HepG2 (cell line): ENCODE data around the gene GSC2. TPM values are rescaled to one million over a fixed set of nuclear protein-coding genes. Genes with fewer than 3 reads are reported as not detected.

ENCODE experiments used
- ATAC-seq: fragments of 200-7000 bp; cut with Tn5 transposase; 3 replicates; pipeline ENCODE4 v1.9.1; 2020; ENCODE audit warnings: mild to moderate bottlenecking, moderate library complexity
- BruUV-seq: library from RNA; stranded (reverse); fragments of 400-500 nt; replicated peaks from 2 replicates; lab custom pipeline; 2021; lab: Mats Ljungman, UMichigan
- CTCF ChIA-PET: fragments of 300-600 bp; formaldehyde crosslinking; extraction: SDS; loops from one replicate; lab custom pipeline; 2021; ENCODE audit warnings: low total read pairs, inconsistent platforms, low intra/inter-chr PET ratio; lab: Yijun Ruan, JAX
- POLR2A ChIA-PET: fragments of 350-600 bp; sonication (Branson Sonifier 250); formaldehyde crosslinking; loops from one replicate; lab custom pipeline; 2020; ENCODE audit warnings: antibody characterized with exemption, inconsistent platforms; lab: Yijun Ruan, JAX
- DNase-seq: peaks from one replicate; pipeline ENCODE4 v3.0.0-alpha.2; 2015; ENCODE audit warnings: low spot score
- FAIRE-seq: peaks from 3 replicates; lab custom pipeline; 2011; peaks lifted over from hg19 to GRCh38; lab: Jason Lieb, UNC
- H2AFZ ChIP-seq: one replicate; pipeline ENCODE4 v1.6.1; 2011; ENCODE audit warnings: low read length, inconsistent platforms
- H3K27ac ChIP-seq: fragments of 300-600 bp; 3 replicates; pipeline ENCODE4 v1.8.0; 2011; ENCODE audit warnings: mixed run types, mild to moderate bottlenecking, mixed read lengths, low read length, inconsistent platforms; ENCODE audit not compliant: insufficient read depth; ENCODE audit errors: extremely low read length
- H3K27me3 ChIP-seq, 2 experiments: fragments of 200-600 bp in 1 of 2; 2 replicates in 1 of 2; 3 replicates in 1 of 2; pipeline versions ENCODE4 v1.6.0 to v1.8.0; 2011; ENCODE audit warnings: low read length in 2 of 2, mild to moderate bottlenecking in 2 of 2, moderate library complexity in 2 of 2, inconsistent platforms in 1 of 2; ENCODE audit not compliant: insufficient read depth in 2 of 2, control insufficient read depth in 1 of 2
- H3K36me3 ChIP-seq, 2 experiments: fragments of 200-600 bp in 1 of 2; replicated peaks in 1 of 2; 2 replicates in 1 of 2; 3 replicates in 1 of 2; pipeline versions ENCODE4 v1.5.1 to v1.8.0; 2011; ENCODE audit warnings: low read length in 2 of 2, inconsistent platforms in 1 of 2; ENCODE audit not compliant: insufficient read depth in 2 of 2, control insufficient read depth in 1 of 2
- H3K4me1 ChIP-seq: 2 replicates; pipeline ENCODE4 v1.5.1; 2012; ENCODE audit warnings: low read length, inconsistent platforms; ENCODE audit not compliant: insufficient read depth
- H3K4me2 ChIP-seq: 2 replicates; pipeline ENCODE4 v1.6.0; 2011; ENCODE audit warnings: low read depth, low read length, inconsistent platforms
- H3K4me3 ChIP-seq, 3 experiments: fragments of 200-600 bp in 1 of 3; sonication (generic), shearing (Covaris generic) in 1 of 3; replicated peaks in 1 of 3; 2 replicates each; pipeline ENCODE4 v1.5.1; 2011 to 2016; ENCODE audit warnings: low read length in 3 of 3, inconsistent platforms in 2 of 3, low read depth in 2 of 3, mild to moderate bottlenecking in 2 of 3, control low read depth in 1 of 3, mixed read lengths in 1 of 3; ENCODE audit not compliant: insufficient read depth in 1 of 3
- H3K79me2 ChIP-seq: one replicate; pipeline ENCODE4 v1.6.1; 2011; ENCODE audit warnings: low read length, inconsistent platforms; ENCODE audit not compliant: insufficient read depth
- H3K9ac ChIP-seq: 2 replicates; pipeline ENCODE4 v1.6.0; 2011; ENCODE audit warnings: mild to moderate bottlenecking, low read depth, low read length, inconsistent platforms; ENCODE audit not compliant: insufficient read depth
- H3K9me3 ChIP-seq: 2 replicates; pipeline ENCODE4 v1.5.1; 2012; ENCODE audit warnings: mild to moderate bottlenecking, low read length
- H4K20me1 ChIP-seq: 2 replicates; pipeline ENCODE4 v1.6.0; 2011; ENCODE audit warnings: inconsistent platforms, mild to moderate bottlenecking, low read length, moderate library complexity; ENCODE audit not compliant: insufficient read depth
- ARNTL ChIP-seq: sonication (generic); formaldehyde crosslinking; IDR thresholded peaks from 2 replicates; pipeline ENCODE4 v1.4.0; 2020; ENCODE audit warnings: mild to moderate bottlenecking, missing genetic modification reagents
- FOXP4 ChIP-seq: sonication (generic); formaldehyde crosslinking; IDR thresholded peaks from 2 replicates; pipeline ENCODE4 v1.4.0; 2020; ENCODE audit warnings: missing genetic modification reagents
- GPN1 ChIP-seq: sonication (generic); formaldehyde crosslinking; IDR thresholded peaks from 2 replicates; pipeline ENCODE4 v1.5.1; 2020; ENCODE audit warnings: missing genetic modification reagents, borderline replicate concordance
- HCFC1 ChIP-seq: fragments of 150-350 bp; IDR thresholded peaks from 2 replicates; pipeline ENCODE4 v1.6.1; 2014; ENCODE audit warnings: low read depth, low read length
- IRF9 ChIP-seq: sonication (generic); formaldehyde crosslinking; IDR thresholded peaks from 2 replicates; pipeline ENCODE4 v1.8.0; 2022; ENCODE audit warnings: missing genetic modification reagents, mild to moderate bottlenecking, borderline replicate concordance
- NKX3-1 ChIP-seq: sonication (generic); formaldehyde crosslinking; IDR thresholded peaks from 2 replicates; pipeline ENCODE4 v1.5.0; 2020; ENCODE audit warnings: missing genetic modification reagents
- RFXANK ChIP-seq: IDR thresholded peaks from 2 replicates; pipeline ENCODE4 v1.6.1; 2016
- RFXAP ChIP-seq: sonication (generic); formaldehyde crosslinking; IDR thresholded peaks from 2 replicates; pipeline ENCODE4 v1.4.0; 2020; ENCODE audit warnings: missing genetic modification reagents, borderline replicate concordance
- SMAD1 ChIP-seq: sonication (generic); formaldehyde crosslinking; IDR thresholded peaks from 2 replicates; pipeline ENCODE4 v1.4.0; 2020; ENCODE audit warnings: missing genetic modification reagents, low read depth, mild to moderate bottlenecking, borderline replicate concordance
- TEAD3 ChIP-seq: optimal IDR thresholded peaks from 2 replicates; pipeline ENCODE3; 2016; ENCODE audit warnings: borderline replicate concordance
- TMF1 ChIP-seq: sonication (generic); formaldehyde crosslinking; IDR thresholded peaks from 2 replicates; pipeline ENCODE4 v1.8.1; 2022; ENCODE audit warnings: low read depth, missing genetic modification reagents
- ZKSCAN1 ChIP-seq: fragments of 150-350 bp; IDR thresholded peaks from 2 replicates; pipeline ENCODE4 v1.6.1; 2014; ENCODE audit warnings: low read length
- ZNF737 ChIP-seq: sonication (generic); formaldehyde crosslinking; IDR thresholded peaks from 2 replicates; pipeline ENCODE4 v1.5.0; 2020; ENCODE audit warnings: missing genetic modification reagents, mild to moderate bottlenecking, borderline replicate concordance
- ZNF781 ChIP-seq: sonication (generic); formaldehyde crosslinking; IDR thresholded peaks from 2 replicates; pipeline ENCODE4 v1.5.1; 2020; ENCODE audit warnings: borderline replicate concordance, mild to moderate bottlenecking, missing genetic modification reagents; ENCODE audit errors: not compliant biosample characterization
- ZNF839 ChIP-seq: sonication (generic); formaldehyde crosslinking; IDR thresholded peaks from 2 replicates; pipeline ENCODE4 v1.4.0; 2020; ENCODE audit warnings: missing genetic modification reagents, mild to moderate bottlenecking, borderline replicate concordance
- WGBS: methylation state at CpG from one replicate; pipeline ENCODE4 v1.1.6; 2017; ENCODE audit warnings: low lambda C conversion rate; 5-methylcytosine and 5-hydroxymethylcytosine counted together
- in situ Hi-C: cut with HindIII; loops from 2 replicates; pipeline ENCODE4 v1.10.0; 2017; ENCODE audit warnings: low pct_unique_long_range_greater_than_20kb; ENCODE audit not compliant: extremely low pct_ligation_motif_present
- intact Hi-C: fragments of 100-400 bp; cut with micrococcal nuclease; formaldehyde crosslinking; loops from one replicate; pipeline ENCODE4 v1.10.0; 2022; ENCODE audit not compliant: unreplicated experiment
- polyA plus RNA-seq, 8 experiments: library from polyadenylated mRNA; depleted of rRNA in 3 of 8; stranded (reverse) in 7 of 8; unstranded in 1 of 8; fragments of >200 nt; fragmentation: Illumina TruSeq in 4 of 8; extraction: Trizol in 4 of 8; gene quantifications; 2 replicates each; pipeline versions ENCODE4 v1.2.1 to v1.2.3, GENCODE V29; 2011 to 2016; ENCODE audit warnings: low read depth in 4 of 8, missing spikeins in 1 of 8, mixed read lengths in 1 of 8; ENCODE audit not compliant: insufficient read depth in 1 of 8
- total RNA-seq, 5 experiments: library from RNA; depleted of rRNA; stranded (reverse); fragments of >200 nt; fragmentation: Illumina TruSeq; extraction: Trizol; gene quantifications; 2 replicates each; pipeline ENCODE4 v1.2.3, GENCODE V29; 2016; ENCODE audit warnings: low read depth in 1 of 5
- TF ChIP-seq, protein P1 (sequence below): IDR thresholded peaks from 2 replicates; pipeline ENCODE4 v1.6.1; 2016; ENCODE audit warnings: missing genetic modification reagents, missing compliant biosample characterization
- TF ChIP-seq, protein P2 (sequence below): sonication (generic); formaldehyde crosslinking; IDR thresholded peaks from 2 replicates; pipeline ENCODE4 v1.5.0; 2020; ENCODE audit warnings: missing genetic modification reagents, mild to moderate bottlenecking, borderline replicate concordance

The GSC2 gene
- total and polyA plus RNA-seq, 2 of the 13 experiments (the other 11 are each of a cell fraction or from before 2014, with no cell fraction given) = not detected

DNA sequence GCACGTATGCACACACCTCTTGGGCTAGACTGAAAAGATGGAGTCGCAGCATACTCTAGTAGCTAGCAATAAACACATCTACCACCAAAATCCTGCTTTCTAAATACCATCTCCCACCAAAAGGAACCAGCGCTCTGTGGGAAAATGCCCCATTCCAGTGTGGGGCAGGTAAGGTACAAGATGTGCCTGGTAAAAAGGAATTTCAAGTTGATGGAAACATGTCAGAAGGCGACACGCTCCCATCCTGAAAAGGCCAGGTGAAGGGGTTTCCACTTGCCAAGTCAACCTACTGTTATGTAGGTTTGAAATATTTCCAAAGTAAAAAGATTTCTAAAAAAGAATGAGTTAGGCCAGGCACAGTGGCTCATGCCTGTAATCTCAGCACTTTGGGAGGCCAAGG is 36.7 kb downstream of the GSC2 start:
- FAIRE-seq (no peak), ATAC-seq (no peak), DNase-seq (no peak)
- no peak overlapping the region for H3K27ac ChIP-seq
- WGBS = 98% methylated on average over 5 of the region's 5 CpGs
- H3K27me3 ChIP-seq = no peaks in the 10 kb centered on the region; a peak in 1 of 5 replicates
- no peak overlapping the region for H2AFZ ChIP-seq
- BruUV-seq = no TSS peak
- TF ChIP-seq, protein P1, sequence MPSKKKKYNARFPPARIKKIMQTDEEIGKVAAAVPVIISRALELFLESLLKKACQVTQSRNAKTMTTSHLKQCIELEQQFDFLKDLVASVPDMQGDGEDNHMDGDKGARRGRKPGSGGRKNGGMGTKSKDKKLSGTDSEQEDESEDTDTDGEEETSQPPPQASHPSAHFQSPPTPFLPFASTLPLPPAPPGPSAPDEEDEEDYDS (CRISPR knock-in tag) = no peak
- TF ChIP-seq NKX3-1 = no peak
- TF ChIP-seq RFXAP (CRISPR knock-in tag) = no peak
- no peak for TF ChIP-seq IRF9 (CRISPR knock-in tag)
- no peak for TF ChIP-seq HCFC1
- no peak for TF ChIP-seq FOXP4 (CRISPR knock-in tag)
- TF ChIP-seq ZNF839 = no peak
- TF ChIP-seq SMAD1 (CRISPR knock-in tag) = no peak
- no peak for TF ChIP-seq ARNTL (CRISPR knock-in tag)
- TF ChIP-seq TMF1 (CRISPR knock-in tag) = no peak
- TF ChIP-seq ZKSCAN1 = no peak
- TF ChIP-seq TEAD3 (CRISPR knock-in tag) = no peak
- TF ChIP-seq, protein P2, sequence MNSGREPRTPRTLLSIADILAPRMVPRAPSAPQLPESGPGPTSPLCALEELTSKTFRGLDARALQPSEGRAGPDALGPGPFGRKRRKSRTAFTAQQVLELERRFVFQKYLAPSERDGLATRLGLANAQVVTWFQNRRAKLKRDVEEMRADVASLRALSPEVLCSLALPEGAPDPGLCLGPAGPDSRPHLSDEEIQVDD (CRISPR knock-in tag) = no peak
- TF ChIP-seq RFXANK (CRISPR knock-in tag) = no peak
- no peak for TF ChIP-seq ZNF781 (CRISPR knock-in tag)
- TF ChIP-seq ZNF737 (CRISPR knock-in tag) = no peak
- no peak for TF ChIP-seq GPN1 (CRISPR knock-in tag)
- in situ Hi-C loops = no loop called here
- ChIA-PET CTCF (no interaction called here), POLR2A (no interaction called here)
- peaks cover 82% of the 10 kb centered on the region for H3K79me2 ChIP-seq
- H3K9me3 ChIP-seq = no peaks in the 10 kb centered on the region
- H3K9ac ChIP-seq = no peak overlapping the region
- H3K4me3 ChIP-seq = no peak overlapping the region
- H3K36me3 ChIP-seq = peaks cover 1 to 15% of the 10 kb centered on the region in 2 experiments; a peak in 4 of 5 replicates
- H3K4me2 ChIP-seq = no peak overlapping the region
- intact Hi-C loops = no loop called here
- H3K4me1 ChIP-seq = peaks cover 42% of the 10 kb centered on the region
- peaks cover 59% of the 10 kb centered on the region for H4K20me1 ChIP-seq
